NCI-H526 treated with DMSO at 0.1 percent for 48 hours (cell line): Measurements from ENCODE around the gene KLHL9.
A peak's percentile ranks its signal among the peaks of the same experiment; 100 is the strongest.

Experiments
- DNase-seq: peaks from one replicate; lab custom pipeline; 2025; lab: John Stamatoyannopoulos, UW

KLHL9 gene

DNA sequence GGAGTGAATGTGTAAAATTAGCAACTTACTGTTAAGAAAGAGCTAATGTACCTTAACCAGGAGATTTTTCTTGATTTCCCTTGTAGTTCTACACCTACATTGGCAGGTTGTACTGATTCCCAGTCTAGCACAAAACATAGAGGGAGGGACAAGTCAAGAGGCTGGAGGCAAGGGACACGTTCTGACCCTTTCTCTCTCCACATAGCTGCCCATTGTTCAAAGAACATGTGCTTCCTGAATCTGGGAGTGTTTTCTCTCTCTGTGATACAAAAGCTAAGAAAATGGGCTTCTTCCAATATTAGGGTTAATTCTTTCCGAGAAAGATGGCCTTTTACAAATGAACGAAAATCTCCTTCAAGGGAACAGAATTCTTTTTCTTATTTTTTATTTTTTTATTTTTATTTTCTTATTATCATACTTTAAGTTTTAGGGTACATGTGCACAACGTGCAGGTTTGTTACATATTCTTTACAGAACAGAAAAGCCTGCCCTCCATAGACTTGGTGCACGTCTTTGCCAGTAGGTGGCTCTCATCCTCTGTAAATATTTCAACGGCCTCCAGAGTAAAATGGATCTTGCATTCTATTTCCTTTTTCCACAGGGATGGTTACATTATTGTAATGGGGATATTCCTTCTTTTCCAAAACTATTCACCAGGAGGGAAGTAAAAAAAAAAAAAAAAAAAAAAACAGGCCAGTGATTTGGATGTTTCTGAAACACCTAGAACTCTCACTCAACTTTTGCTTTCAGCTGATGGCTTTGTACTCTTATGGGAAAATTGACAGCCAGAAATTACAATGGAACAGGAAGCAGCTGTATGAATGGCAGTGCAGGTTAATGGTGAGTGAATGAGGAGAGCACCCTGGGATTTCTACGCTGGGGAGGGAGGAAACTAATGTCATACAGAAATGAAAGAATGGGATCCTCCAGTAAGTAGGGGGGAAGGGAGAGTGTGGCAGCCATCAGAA is 17.0 kb downstream of the KLHL9 start:
- DNase-seq: peak; percentile 37

DNA sequence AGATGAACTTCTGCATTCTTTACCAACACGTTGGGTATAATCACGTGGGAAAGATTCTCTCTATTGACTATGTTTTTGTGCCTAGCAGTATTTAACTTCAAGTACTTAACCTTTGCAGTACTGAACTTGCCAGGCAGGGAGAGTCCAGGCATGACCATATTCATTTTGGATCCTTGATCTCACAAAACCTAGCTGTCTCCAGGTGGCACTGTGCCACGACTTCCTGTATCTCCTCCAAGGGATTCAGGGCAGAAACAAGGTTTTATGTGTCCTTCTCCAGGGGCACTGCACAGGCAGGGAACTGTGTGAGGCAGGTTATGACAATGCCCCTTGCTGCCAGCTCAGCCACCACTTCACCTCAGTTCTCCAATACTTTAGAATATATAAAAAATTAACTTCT is 18.3 kb downstream of the KLHL9 start:
- DNase-seq: no peak

DNA sequence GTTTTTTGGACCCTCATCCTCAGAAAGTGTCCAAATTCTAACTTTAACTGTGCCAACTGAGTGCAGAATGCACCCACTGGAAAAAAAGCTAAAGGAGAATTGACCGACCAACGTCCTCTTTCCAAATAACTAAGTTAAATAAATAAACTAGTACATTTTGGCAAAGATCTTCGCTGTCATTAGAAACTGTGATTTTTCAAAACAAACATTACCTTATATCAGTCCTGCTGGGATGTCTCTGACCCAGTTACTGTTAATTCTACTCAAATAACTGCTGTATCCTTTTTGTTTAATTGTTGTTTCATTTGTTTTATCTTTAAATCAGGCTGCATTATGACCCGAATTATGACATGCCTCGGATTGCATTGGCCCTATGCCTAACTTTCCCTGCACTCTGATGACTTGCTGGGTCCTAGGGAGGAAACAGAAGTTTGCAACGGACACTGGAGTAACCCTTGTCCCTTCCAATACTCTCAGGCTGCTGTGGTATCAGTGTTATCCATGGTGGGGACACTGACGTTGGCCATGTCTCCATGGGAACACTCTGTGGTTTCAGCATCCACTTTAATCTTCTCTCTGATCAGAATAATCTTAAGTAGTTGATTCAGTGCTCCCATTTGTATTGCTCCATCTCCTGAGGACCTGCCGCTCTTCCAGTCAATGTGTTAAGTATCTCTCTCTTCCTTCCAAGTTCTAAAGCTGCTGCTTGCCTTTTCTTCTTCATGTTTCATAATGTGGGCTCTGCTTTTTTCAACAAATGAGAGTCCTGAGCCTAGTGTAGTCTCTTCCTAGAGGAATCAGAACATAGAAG is 19.0 kb downstream of the KLHL9 start:
- no peak for DNase-seq

DNA sequence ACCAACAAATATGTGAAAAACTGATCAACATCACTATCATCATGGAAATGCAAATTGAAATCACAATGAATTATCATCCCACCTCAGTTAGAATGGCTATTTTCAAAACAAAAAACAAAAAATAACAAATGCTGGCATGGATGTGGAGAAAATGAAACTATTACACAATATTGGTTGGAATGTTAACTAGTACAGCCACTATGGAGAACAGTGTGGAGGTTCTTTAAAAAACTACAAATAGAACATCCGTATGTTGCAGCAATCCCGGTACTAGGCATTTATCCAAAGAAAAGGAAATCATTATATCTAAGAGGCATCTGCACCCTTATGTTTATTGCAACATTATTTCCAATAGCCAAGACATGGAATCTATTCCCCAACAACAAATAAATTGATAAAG is 21.1 kb downstream of the KLHL9 start:
- DNase-seq: no peak

DNA sequence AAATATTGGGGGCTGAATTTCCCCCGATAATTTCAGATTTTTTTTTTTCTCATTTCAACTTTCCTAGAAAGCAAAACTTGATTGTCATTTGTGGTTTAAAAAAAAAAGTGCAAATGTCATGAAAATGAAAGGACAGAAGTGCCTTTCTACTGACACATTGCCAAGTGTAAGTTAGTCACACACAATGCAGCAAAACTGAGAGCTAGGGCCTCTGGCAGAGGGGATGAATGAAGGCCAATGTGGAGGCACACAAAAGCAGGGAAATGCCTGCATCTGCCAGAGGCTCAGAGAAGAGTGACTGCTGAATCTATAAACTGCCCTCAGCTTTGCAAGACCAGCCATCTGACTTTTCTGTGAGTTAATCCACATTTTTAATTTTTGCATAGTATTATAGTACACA is 23.3 kb downstream of the KLHL9 start:
- DNase-seq: no peak

DNA sequence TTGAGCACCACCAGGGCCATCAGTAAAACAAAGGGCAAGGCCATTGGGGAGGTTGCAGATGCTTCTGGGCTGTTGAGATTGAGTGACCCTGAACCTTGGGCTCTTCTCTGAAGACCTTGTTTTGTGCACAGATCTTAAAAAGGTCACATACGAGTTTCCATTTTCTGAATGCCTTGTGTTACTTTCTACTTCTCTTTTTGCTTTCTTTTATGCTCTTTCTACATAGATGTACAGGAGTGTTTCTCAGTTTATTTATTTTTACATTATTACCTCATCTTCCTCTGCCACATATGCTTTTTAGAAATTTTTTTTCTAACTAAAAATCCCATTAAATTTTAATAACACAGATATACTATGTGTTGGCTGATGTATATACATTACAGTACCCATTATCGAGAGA is 30.0 kb downstream of the KLHL9 start, which contains the start of gene IFNA5:
TSS of gene IFNA5 (minus strand) at position 101 of the 400 bp plus-strand sequence. CDS start at position 44, 57 bp downstream.
- no peak for DNase-seq

DNA sequence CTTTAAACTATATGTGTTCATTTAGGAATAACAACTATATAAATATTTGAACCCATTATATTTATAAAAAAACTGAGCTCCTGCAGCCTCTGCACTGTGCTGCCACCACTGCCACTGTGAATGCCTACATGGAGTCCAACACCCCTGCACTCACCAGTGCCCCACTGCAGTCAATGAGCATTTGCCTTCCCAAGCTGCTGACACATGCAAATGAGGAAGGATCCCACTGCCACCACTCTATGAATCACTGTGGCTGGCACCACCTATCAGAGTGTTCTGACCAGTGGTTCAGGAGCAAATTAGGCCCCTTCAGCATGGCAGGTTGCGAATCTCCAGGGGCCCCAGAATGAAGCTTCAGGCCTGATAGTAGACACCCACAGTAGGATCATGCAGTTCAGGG is 39.2 kb downstream of the KLHL9 start:
- DNase-seq: no peak

DNA sequence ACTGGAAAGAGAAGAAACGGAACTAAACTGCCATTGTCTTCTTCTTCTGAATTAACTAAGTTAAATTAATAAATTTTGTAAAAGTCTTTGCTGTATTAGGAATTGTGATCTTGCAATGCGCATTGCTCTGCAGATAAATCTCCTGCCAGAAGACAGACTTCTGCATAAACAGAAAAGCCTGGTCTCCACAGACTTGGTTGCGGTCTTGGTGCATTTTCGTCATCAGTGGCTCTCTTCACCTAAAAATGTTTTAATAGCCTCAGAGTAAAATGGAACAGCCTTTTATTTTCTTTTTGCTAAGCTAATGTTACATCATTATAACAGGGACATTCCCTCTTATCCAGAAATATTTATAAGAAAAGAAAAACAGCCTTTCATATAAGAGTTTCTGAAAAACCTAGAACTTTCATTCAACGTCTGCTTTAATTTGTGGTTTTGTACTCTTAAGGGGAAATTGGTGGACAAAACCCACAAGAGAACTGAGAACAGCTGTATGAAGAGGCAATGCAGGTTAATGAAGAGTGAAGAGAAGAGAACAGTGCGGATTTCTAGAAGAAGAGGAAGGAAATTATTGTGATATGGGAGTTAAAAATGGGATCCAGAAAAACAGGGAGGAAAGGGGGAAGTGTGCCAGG is 40.2 kb downstream of the KLHL9 start:
- DNase-seq: no peak

DNA sequence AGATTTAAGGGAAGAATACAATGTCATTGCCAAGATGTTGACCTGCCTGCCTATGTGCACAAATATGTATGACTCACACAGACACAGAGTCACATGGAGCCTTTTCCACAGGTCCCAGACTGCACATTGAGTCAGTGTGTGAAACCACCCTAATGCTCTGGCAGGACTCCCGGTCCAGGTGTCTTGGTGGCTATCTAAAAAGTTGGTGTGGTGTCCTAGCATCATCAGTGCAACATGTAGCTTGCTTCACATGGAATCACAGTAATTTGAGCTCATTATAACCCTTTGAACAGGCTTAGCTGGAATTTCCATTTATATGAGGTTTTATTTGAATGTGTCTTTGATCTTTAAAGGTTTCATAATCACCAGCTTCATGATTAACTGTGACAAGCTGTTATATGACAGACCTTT is 40.8 kb downstream of the KLHL9 start:
- no peak for DNase-seq

DNA sequence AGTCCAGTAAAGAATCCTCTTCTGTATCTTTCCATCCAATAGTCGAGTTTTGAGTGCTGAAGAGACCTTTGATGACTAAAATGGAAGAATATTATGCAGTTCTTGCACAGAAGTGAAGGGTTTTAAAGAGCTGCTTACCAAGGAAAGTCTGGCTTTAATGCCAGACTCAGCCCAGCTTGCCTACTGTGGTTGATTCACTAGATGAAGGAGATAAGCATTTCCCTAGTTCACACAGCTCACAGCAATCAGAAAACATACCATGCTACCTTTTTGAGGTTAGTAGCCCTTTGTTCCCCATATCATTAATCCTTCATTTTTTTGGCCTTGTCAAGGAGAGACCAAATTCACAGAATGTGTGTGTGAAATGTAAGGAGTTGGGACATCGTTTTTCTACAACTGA is 45.4 kb downstream of the KLHL9 start:
- DNase-seq: no peak

DNA sequence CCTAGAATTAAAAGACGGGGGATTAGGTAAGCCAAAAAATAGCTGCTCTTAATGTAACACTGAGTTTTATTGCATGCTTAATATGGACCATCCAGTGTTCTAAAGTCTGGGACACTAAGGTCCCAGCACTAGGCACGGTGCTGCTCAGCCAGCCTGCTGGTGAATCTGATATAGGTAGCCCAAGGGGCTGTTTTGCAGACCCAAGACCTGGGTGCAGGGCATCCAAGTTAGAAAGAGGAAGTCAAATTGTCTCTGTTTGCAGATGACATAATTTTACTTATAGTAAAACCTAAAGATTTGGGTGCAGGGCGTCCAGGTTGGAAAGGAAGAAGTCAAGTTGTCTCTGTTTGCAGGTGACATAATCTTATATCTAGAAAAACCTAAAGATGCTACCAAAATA is 47.9 kb downstream of the KLHL9 start:
- no peak for DNase-seq

DNA sequence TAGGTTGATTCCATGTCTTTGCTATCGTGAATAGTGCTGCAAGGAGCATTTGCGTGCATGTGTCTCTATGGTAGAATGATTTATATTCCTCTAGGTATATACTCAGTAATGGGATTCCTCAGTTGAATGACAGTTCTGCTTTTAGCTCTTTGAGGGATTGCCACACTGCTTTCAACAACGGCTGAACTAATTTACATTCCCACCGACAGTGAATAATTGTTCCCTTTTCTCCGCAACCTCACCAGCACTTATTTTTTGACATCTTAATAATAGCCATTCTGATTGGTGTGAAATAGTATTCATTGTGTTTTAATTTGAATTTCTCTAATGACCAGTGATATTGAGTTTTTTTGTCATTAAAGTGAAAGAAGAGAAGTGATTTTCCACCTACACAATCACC is 48.5 kb downstream of the KLHL9 start:
- no peak for DNase-seq

DNA sequence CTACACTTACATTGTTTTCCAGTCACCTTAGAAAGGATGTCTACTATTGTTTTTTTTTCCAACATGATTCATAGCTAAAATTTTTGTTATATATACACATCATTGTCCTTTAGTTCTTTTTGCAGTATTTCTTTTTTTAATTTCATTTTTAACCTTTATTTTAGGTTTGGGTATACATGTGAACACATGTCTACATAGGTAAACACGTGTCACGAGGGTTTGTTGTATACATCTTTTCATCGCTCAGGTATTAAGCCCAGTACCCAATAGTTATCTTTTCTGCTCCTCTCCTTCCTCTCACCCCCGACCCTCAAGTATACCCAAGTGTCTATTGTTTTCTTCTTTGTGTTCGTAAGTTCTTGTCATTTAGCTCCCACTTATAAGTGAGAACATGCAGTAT is 49.1 kb downstream of the KLHL9 start:
- no peak for DNase-seq

DNA sequence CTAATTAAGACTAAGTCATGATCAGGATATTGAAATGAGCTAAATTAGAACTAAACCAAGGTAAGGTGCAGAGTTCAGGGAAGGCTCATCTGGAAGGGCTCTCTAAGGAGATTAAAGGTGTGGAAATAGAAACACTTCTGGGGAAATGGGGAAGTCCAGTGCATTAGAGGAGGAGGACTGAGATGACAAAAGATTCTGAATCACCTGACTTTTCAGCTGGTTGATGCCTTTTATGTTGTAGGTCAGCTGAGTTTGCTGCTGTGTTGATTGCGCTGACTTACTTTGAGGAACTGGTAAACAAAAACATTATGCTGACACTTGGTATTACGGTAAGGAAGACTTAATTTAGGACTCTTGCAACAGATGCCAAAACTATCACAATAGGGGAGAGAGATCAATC is 53.9 kb downstream of the KLHL9 start:
- no peak for DNase-seq
